GM12878 (cell line): Measurements from ENCODE around the gene FBXL17. TPM values are rescaled to one million over a fixed set of nuclear protein-coding genes. Genes with fewer than 3 reads are reported as not detected.
A peak's percentile ranks its signal among the peaks of the same experiment; 100 is the strongest.

ENCODE experiments used
- ATAC-seq: fragments of 200-7000 bp; cut with Tn5 transposase; 3 replicates; pipeline ENCODE4 v1.9.1; 2020; ENCODE audit warnings: mild to moderate bottlenecking, moderate library complexity
- BruUV-seq: library from RNA; stranded (reverse); fragments of 400-500 nt; replicated peaks from 2 replicates; lab custom pipeline; 2021; lab: Mats Ljungman, UMichigan
- CTCF ChIA-PET: fragments of 300-600 bp; sonication (Branson Sonifier 250); formaldehyde crosslinking; extraction: SDS; loops from one replicate; lab custom pipeline; 2021; ENCODE audit warnings: inconsistent platforms; lab: Yijun Ruan, JAX
- POLR2A ChIA-PET: fragments of 350-600 bp; formaldehyde crosslinking; extraction: SDS; loops from one replicate; lab custom pipeline; 2021; ENCODE audit warnings: inconsistent platforms; lab: Charles Lee
- RAD21 ChIA-PET: fragments of 300-600 bp; sonication (Branson Sonifier 250); formaldehyde crosslinking; loops from one replicate; lab custom pipeline; 2023; ENCODE audit warnings: antibody characterized with exemption; ENCODE audit not compliant: unreplicated experiment; lab: Charles Lee
- SMC1A ChIA-PET: fragments of 300-600 bp; sonication (Branson Sonifier 250); formaldehyde crosslinking; loops from one replicate; lab custom pipeline; 2023; ENCODE audit not compliant: unreplicated experiment, uncharacterized antibody; lab: Charles Lee
- DNase-seq: peaks from one replicate; pipeline ENCODE4 v3.0.0-alpha.2; 2011; ENCODE audit warnings: low read depth, low spot score
- FAIRE-seq: peaks from 3 replicates; lab custom pipeline; 2011; peaks lifted over from hg19 to GRCh38; lab: Jason Lieb, UNC
- H2AFZ ChIP-seq: 2 replicates; pipeline ENCODE4 v1.6.0; 2011; ENCODE audit warnings: low read depth, low read length, control low read depth; ENCODE audit not compliant: control insufficient read depth
- H3K27ac ChIP-seq: 2 replicates; pipeline ENCODE4 v1.5.1; 2011; ENCODE audit warnings: control low read depth; ENCODE audit not compliant: control insufficient read depth, insufficient read depth
- H3K27me3 ChIP-seq, 2 experiments: replicated peaks in 1 of 2; 2 replicates each; pipeline versions ENCODE4 v1.6.0 to v1.6.1; 2011; ENCODE audit warnings: low read length in 1 of 2; ENCODE audit not compliant: control insufficient read depth in 2 of 2, insufficient read depth in 2 of 2
- H3K36me3 ChIP-seq, 2 experiments: 2 replicates each; pipeline ENCODE4 v1.5.1; 2011; ENCODE audit warnings: low read length in 1 of 2; ENCODE audit not compliant: control insufficient read depth in 2 of 2, insufficient read depth in 2 of 2
- H3K4me1 ChIP-seq: 2 replicates; pipeline ENCODE4 v1.6.1; 2011; ENCODE audit warnings: mild to moderate bottlenecking, low read length, moderate library complexity, mixed read lengths; ENCODE audit not compliant: control insufficient read depth, insufficient read depth
- H3K4me2 ChIP-seq: 2 replicates; pipeline ENCODE4 v1.6.0; 2011; ENCODE audit warnings: control low read depth; ENCODE audit not compliant: control insufficient read depth, insufficient read depth
- H3K4me3 ChIP-seq: fragments of 200-600 bp; sonication (generic); 2 replicates; pipeline ENCODE4 v1.5.1; 2016
- H3K79me2 ChIP-seq: 2 replicates; pipeline ENCODE4 v1.6.0; 2011; ENCODE audit warnings: low read length; ENCODE audit not compliant: control insufficient read depth, insufficient read depth
- H3K9ac ChIP-seq: 2 replicates; pipeline ENCODE4 v1.8.0; 2011; ENCODE audit warnings: low read length, control low read depth, mixed read lengths; ENCODE audit not compliant: control insufficient read depth, insufficient read depth
- H3K9me3 ChIP-seq: replicated peaks from 3 replicates; pipeline ENCODE4 v1.5.1; 2011; ENCODE audit warnings: mild to moderate bottlenecking, low read length; ENCODE audit not compliant: control insufficient read depth, insufficient read depth
- H4K20me1 ChIP-seq: 2 replicates; pipeline ENCODE4 v1.6.0; 2011; ENCODE audit not compliant: control insufficient read depth, insufficient read depth
- CHD4 ChIP-seq: fragments of 200-600 bp; sonication (generic); IDR thresholded peaks from 2 replicates; pipeline ENCODE4 v1.6.1; 2016; ENCODE audit warnings: mild to moderate bottlenecking
- CREB1 ChIP-seq: IDR thresholded peaks from 2 replicates; pipeline ENCODE4 v1.6.1; 2012; ENCODE audit warnings: low read depth, mild to moderate bottlenecking, inconsistent platforms
- EZH2 ChIP-seq: IDR thresholded peaks from 2 replicates; pipeline ENCODE4 v1.6.1; 2012; ENCODE audit warnings: low read depth, mild to moderate bottlenecking, control low read depth, inconsistent platforms, low read length, borderline replicate concordance; ENCODE audit not compliant: control insufficient read depth
- JUND ChIP-seq: IDR thresholded peaks from 2 replicates; pipeline ENCODE4 v1.6.1; 2012; ENCODE audit warnings: low read depth, mild to moderate bottlenecking, low read length, improper control_type of control experiment, moderate library complexity
- LARP7 ChIP-seq: fragments of 450-650 bp; IDR thresholded peaks from 2 replicates; pipeline ENCODE4 v1.6.1; 2017; ENCODE audit warnings: mild to moderate bottlenecking
- NFIC ChIP-seq: IDR thresholded peaks from 2 replicates; pipeline ENCODE4 v1.6.1; 2012; ENCODE audit warnings: low read depth, mild to moderate bottlenecking, inconsistent platforms, low read length, moderate library complexity
- NR2C1 ChIP-seq: fragments of 450-650 bp; IDR thresholded peaks from 2 replicates; pipeline ENCODE4 v1.6.1; 2017; ENCODE audit warnings: antibody characterized with exemption, mild to moderate bottlenecking, moderate library complexity
- PAX5 ChIP-seq: IDR thresholded peaks from 2 replicates; pipeline ENCODE4 v1.6.1; 2011; ENCODE audit warnings: low read depth, low read length, borderline replicate concordance
- POU2F2 ChIP-seq: IDR thresholded peaks from 3 replicates; pipeline ENCODE4 v1.6.1; 2011; ENCODE audit warnings: low read depth, mild to moderate bottlenecking, low read length, borderline replicate concordance
- STAT1 ChIP-seq: fragments of 450-650 bp; conservative IDR thresholded peaks from 2 replicates; pipeline ENCODE4 v1.6.1; 2014; ENCODE audit warnings: antibody characterized with exemption, mild to moderate bottlenecking
- TCF12 ChIP-seq: IDR thresholded peaks from 2 replicates; pipeline ENCODE4 v1.6.1; 2011; ENCODE audit warnings: low read depth, mild to moderate bottlenecking, low read length
- TCF3 ChIP-seq: IDR thresholded peaks from 2 replicates; pipeline ENCODE4 v1.6.1; 2012; ENCODE audit warnings: low read depth, mild to moderate bottlenecking, low read length, borderline replicate concordance; ENCODE audit not compliant: insufficient read depth
- ZNF207 ChIP-seq: fragments of 450-650 bp; IDR thresholded peaks from 2 replicates; pipeline ENCODE4 v1.6.1; 2014; ENCODE audit warnings: antibody characterized with exemption, mild to moderate bottlenecking, borderline replicate concordance
- WGBS: methylation state at CpG from one replicate; pipeline ENCODE4 v1.1.6; 2016; ENCODE audit warnings: low lambda C conversion rate; ENCODE audit not compliant: insufficient replicate concordance, insufficient coverage; ENCODE audit errors: missing lambda C conversion rate; 5-methylcytosine and 5-hydroxymethylcytosine counted together
- in situ Hi-C: fragments of 300-500 bp; cut with MboI; formaldehyde crosslinking; loops from 9 replicates; pipeline ENCODE4 v1.14.3; 2018; ENCODE audit warnings: mixed read lengths
- intact Hi-C: fragments of 100-400 bp; cut with micrococcal nuclease; formaldehyde crosslinking; loops from one replicate; pipeline ENCODE4 v1.14.2; 2022; ENCODE audit not compliant: unreplicated experiment
- polyA plus RNA-seq, 11 experiments: library from polyadenylated mRNA; depleted of rRNA in 4 of 11; unstranded in 6 of 11; stranded (reverse) in 5 of 11; fragments of >200 nt; fragmentation: Nextera tagmentation in 4 of 11; fragmentation: Illumina TruSeq in 1 of 11; extraction: Ambion mirVana in 4 of 11; extraction: Trizol in 1 of 11; gene quantifications; 1 replicate in 1 of 11; 2 replicates in 10 of 11; pipeline versions ENCODE4 v1.2.1 to v1.2.3, GENCODE V29; 2011 to 2016; ENCODE audit warnings: inconsistent platforms in 2 of 11, missing spikeins in 2 of 11, low read depth in 1 of 11
- total RNA-seq, 4 experiments: library from RNA; depleted of rRNA in 3 of 4; stranded (reverse); fragments of >200 nt in 3 of 4; fragmentation: Illumina TruSeq in 1 of 4; extraction: Trizol in 1 of 4; gene quantifications; 2 replicates each; pipeline versions ENCODE4 v1.2.1 to v1.2.3, GENCODE V29; 2013 to 2021
- TF ChIP-seq, protein P1 (sequence below): fragments of 450-650 bp; formaldehyde crosslinking; IDR thresholded peaks from 2 replicates; pipeline ENCODE4 v1.5.0; 2022; ENCODE audit warnings: mild to moderate bottlenecking, missing genetic modification characterization
- TF ChIP-seq, protein P2 (sequence below): IDR thresholded peaks from 2 replicates; pipeline ENCODE4 v1.6.1; 2012; ENCODE audit warnings: low read depth, low read length, improper control_type of control experiment
- TF ChIP-seq, protein P3 (sequence below): IDR thresholded peaks from 2 replicates; pipeline ENCODE4 v1.6.1; 2011; ENCODE audit warnings: borderline replicate concordance, low read depth, mild to moderate bottlenecking, moderate library complexity, low read length; ENCODE audit not compliant: insufficient read depth, poor library complexity, severe bottlenecking
- TF ChIP-seq, protein P4 (sequence below): fragments of 450-650 bp; IDR thresholded peaks from 2 replicates; pipeline ENCODE4 v1.6.1; 2017; ENCODE audit warnings: low read depth, mild to moderate bottlenecking, moderate library complexity

Gene FBXL17
- total and polyA plus RNA-seq, 10 of the 15 experiments (the other 5 are each of a cell fraction or from before 2014, with no cell fraction given), result 0.88 to 9.0 (median 4.4) TPM

DNA sequence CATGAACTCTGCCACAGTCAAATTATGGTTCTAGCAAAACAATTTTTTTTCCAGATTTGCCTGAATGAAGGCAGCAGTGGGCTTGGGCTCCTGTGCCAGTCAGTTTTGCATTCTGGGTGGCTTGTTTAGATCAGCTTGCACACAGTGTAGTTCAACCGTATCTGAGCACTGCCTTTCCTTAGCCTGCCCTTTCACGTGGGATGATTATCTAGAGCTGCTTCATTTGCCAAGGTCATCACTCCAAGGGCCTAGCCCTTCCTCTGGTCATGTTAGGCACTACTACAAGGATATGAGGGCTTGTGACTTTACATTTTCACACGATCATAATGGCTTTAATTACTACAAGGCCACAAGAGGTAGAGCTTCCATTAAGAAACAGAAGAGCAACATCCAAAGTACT is 560.6 kb downstream of the FBXL17 start (continued):
- TF ChIP-seq, protein P1, sequence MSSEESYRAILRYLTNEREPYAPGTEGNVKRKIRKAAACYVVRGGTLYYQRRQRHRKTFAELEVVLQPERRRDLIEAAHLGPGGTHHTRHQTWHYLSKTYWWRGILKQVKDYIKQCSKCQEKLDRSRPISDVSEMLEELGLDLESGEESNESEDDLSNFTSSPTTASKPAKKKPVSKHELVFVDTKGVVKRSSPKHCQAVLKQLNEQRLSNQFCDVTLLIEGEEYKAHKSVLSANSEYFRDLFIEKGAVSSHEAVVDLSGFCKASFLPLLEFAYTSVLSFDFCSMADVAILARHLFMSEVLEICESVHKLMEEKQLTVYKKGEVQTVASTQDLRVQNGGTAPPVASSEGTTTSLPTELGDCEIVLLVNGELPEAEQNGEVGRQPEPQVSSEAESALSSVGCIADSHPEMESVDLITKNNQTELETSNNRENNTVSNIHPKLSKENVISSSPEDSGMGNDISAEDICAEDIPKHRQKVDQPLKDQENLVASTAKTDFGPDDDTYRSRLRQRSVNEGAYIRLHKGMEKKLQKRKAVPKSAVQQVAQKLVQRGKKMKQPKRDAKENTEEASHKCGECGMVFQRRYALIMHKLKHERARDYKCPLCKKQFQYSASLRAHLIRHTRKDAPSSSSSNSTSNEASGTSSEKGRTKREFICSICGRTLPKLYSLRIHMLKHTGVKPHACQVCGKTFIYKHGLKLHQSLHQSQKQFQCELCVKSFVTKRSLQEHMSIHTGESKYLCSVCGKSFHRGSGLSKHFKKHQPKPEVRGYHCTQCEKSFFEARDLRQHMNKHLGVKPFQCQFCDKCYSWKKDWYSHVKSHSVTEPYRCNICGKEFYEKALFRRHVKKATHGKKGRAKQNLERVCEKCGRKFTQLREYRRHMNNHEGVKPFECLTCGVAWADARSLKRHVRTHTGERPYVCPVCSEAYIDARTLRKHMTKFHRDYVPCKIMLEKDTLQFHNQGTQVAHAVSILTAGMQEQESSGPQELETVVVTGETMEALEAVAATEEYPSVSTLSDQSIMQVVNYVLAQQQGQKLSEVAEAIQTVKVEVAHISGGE (CRISPR knock-in tag), result no peak
- TF ChIP-seq TCF3 (no peak), JUND (no peak), PAX5 (no peak)
- TF ChIP-seq, protein P2, sequence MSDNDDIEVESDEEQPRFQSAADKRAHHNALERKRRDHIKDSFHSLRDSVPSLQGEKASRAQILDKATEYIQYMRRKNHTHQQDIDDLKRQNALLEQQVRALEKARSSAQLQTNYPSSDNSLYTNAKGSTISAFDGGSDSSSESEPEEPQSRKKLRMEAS, result no peak
- TF ChIP-seq, all 136 proteins: peak for 0

DNA sequence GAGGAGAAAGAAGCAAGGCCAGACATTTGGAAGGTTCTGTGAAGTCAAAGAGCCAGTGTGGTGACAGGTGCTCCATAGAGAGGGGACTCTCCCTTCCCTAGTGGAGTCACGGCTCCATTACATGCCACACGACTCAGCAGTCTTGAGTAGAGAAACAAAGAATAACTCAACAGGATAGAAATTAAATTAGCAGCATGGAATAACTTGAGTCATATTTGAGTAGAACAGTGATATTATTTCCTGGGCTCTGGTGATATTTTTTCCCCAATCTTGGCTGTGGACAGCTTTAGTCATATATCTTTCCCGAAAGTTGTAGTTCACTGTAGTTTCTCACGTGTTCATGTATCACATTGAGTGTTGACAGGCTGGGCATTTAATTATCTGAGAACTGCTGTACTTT is 561.5 kb downstream of the FBXL17 start:
- intact Hi-C loops (no loop called here), in situ Hi-C loops (no loop called here)
- ATAC-seq, result peak; percentile 51
- Histone ChIP-seq H3K27me3 (no peaks in the 10 kb centered on the region), H3K4me2 (no peak overlapping the region), H3K4me1 (no peaks in the 10 kb centered on the region), H3K4me3 (no peak overlapping the region), H4K20me1 (no peaks in the 10 kb centered on the region), H3K27ac (no peak overlapping the region), H3K79me2 (no peaks in the 10 kb centered on the region), H3K9me3 (no peaks in the 10 kb centered on the region; the same call in 2 of the 3 replicates), H2AFZ (no peak overlapping the region), H3K36me3 (no peaks in the 10 kb centered on the region), H3K9ac (no peak overlapping the region)
- WGBS, result 60% methylated on average over 4 of the region's 4 CpGs
- ChIA-PET CTCF (no interaction called here), POLR2A (no interaction called here), SMC1A (interaction anchor here (0.7 to 3.6 kb wide), 2 partner anchors 9 kb away, joined by 3 to 26 read pairs; no protein-coding TSS in a partner anchor), RAD21 (interaction anchor here (1.4 kb wide), 1 partner anchor 8 kb away, joined by 3 read pairs; no protein-coding TSS in a partner anchor)
- no peak for DNase-seq
- FAIRE-seq, result no peak
- no TSS peak for BruUV-seq
- TF ChIP-seq, protein P3, sequence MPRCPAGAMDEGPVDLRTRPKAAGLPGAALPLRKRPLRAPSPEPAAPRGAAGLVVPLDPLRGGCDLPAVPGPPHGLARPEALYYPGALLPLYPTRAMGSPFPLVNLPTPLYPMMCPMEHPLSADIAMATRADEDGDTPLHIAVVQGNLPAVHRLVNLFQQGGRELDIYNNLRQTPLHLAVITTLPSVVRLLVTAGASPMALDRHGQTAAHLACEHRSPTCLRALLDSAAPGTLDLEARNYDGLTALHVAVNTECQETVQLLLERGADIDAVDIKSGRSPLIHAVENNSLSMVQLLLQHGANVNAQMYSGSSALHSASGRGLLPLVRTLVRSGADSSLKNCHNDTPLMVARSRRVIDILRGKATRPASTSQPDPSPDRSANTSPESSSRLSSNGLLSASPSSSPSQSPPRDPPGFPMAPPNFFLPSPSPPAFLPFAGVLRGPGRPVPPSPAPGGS, result no peak
- TF ChIP-seq EZH2 (no peak), POU2F2 (no peak), TCF12 (no peak), NR2C1 (no peak), LARP7 (no peak), ZNF207 (no peak), CREB1 (no peak), CHD4 (no peak), NFIC (no peak), STAT1 (no peak)
- TF ChIP-seq, protein P4, sequence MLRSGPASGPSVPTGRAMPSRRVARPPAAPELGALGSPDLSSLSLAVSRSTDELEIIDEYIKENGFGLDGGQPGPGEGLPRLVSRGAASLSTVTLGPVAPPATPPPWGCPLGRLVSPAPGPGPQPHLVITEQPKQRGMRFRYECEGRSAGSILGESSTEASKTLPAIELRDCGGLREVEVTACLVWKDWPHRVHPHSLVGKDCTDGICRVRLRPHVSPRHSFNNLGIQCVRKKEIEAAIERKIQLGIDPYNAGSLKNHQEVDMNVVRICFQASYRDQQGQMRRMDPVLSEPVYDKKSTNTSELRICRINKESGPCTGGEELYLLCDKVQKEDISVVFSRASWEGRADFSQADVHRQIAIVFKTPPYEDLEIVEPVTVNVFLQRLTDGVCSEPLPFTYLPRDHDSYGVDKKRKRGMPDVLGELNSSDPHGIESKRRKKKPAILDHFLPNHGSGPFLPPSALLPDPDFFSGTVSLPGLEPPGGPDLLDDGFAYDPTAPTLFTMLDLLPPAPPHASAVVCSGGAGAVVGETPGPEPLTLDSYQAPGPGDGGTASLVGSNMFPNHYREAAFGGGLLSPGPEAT, result no peak
